Gastrocnemius medialis (tissue), 4 donors: ENCODE results near the gene ZNF91.

ENCODE experiments used
- CTCF ChIP-seq, 5 experiments: fragments of 450-650 bp in 3 of 5; fragments of 200-600 bp in 2 of 5; sonication (generic) in 2 of 5; IDR thresholded peaks in 4 of 5; conservative IDR thresholded peaks in 1 of 5; 1 replicate in 4 of 5; 2 replicates in 1 of 5; pipeline ENCODE4 v1.5.1; 2016 to 2019; ENCODE audit warnings: antibody characterized with exemption in 5 of 5, mild to moderate bottlenecking in 3 of 5, moderate library complexity in 3 of 5
- POLR2A ChIP-seq, 2 donors: fragments of 450-650 bp; IDR thresholded peaks; one replicate each; pipeline ENCODE4 v1.6.1; 2017; ENCODE audit warnings: antibody characterized with exemption in 2 of 2, mild to moderate bottlenecking in 2 of 2, moderate library complexity in 2 of 2

DNA sequence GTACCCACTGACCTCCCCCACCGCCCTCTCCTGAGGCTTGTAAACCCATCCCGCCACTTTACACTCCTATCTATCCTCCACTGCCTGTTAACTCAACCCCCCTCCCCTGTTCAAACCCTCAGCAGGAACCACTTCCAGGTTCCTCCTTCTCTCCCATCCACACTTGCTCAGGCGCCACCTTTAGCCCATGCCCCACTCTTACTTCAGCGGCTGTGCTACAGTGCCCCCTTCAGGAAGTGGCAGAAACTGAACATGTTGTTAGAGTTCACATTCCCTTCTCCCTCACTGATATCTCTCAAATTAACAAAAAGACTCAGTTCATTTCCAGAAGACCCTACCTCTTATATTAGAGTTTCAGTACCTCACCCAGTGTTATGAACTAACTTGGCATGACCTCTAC is 49.4 kb downstream of the ZNF91 start:
- no peak for TF ChIP-seq CTCF (IDR thresholded peaks at IDR 0.05 in 4 of 5, conservative IDR thresholded peaks at IDR 0.05 in 1 of 5)
- TF ChIP-seq POLR2A (IDR thresholded peaks at IDR 0.05), result no peak
